HCT116 (cell line): ENCODE data around the gene CDKL1. TPM values are rescaled to one million over a fixed set of nuclear protein-coding genes. Genes with fewer than 3 reads are reported as not detected.

Experiments
- ATAC-seq: fragments of 200-7000 bp; cut with Tn5 transposase; 2 replicates; pipeline ENCODE4 v1.9.1; 2020; ENCODE audit warnings: mild to moderate bottlenecking, moderate library complexity
- BruUV-seq: library from RNA; stranded (reverse); fragments of 400-500 nt; replicated peaks from 2 replicates; lab custom pipeline; 2021; lab: Mats Ljungman, UMichigan
- CTCF ChIA-PET: fragments of 300-600 bp; sonication (Branson Sonifier 250); formaldehyde crosslinking; loops from one replicate; lab custom pipeline; 2021; ENCODE audit warnings: antibody characterized with exemption; lab: Charles Lee
- POLR2A ChIA-PET: fragments of 300-600, 350-600 bp; sonication (Branson Sonifier 250); formaldehyde crosslinking; loops from one replicate; lab custom pipeline; 2021; ENCODE audit warnings: antibody characterized with exemption; lab: Charles Lee
- RAD21 ChIA-PET, 2 experiments: fragments of 300-600 bp; sonication (Branson Sonifier 250); formaldehyde crosslinking; loops; one replicate each; lab custom pipeline; 2023; ENCODE audit warnings: low total read pairs in 2 of 2; ENCODE audit not compliant: uncharacterized antibody in 2 of 2, unreplicated experiment in 2 of 2, low non-redundant PET in 1 of 2; lab: Charles Lee
- DNase-seq: peaks from one replicate; pipeline ENCODE4 v3.0.0-alpha.2; 2010; ENCODE audit warnings: low read depth, low spot score
- H2AFZ ChIP-seq: fragments of 200-600 bp; shearing (Covaris generic), sonication (generic); 2 replicates; pipeline ENCODE4 v1.6.1; 2017; ENCODE audit warnings: low read depth, mixed run types, mixed read lengths, antibody characterized with exemption, low read length; ENCODE audit not compliant: poor library complexity, severe bottlenecking
- H3K27ac ChIP-seq: 2 replicates; pipeline ENCODE4 v1.5.1; 2012; ENCODE audit warnings: low read depth, low read length
- H3K27me3 ChIP-seq: fragments of 200-600 bp; sonication (generic); 2 replicates; pipeline ENCODE4 v1.6.1; 2016; ENCODE audit warnings: mixed run types, low read length, mixed read lengths; ENCODE audit not compliant: insufficient read depth
- H3K36me3 ChIP-seq, 2 experiments: fragments of 200-500 bp in 1 of 2; fragments of 200-600 bp in 1 of 2; sonication (Bioruptor generic) in 1 of 2; sonication (generic) in 1 of 2; 2 replicates each; pipeline versions ENCODE4 v1.5.1 to v1.6.1; 2014 to 2016; ENCODE audit warnings: low read length in 2 of 2, inconsistent platforms in 1 of 2, mixed read lengths in 1 of 2, mixed run types in 1 of 2; ENCODE audit not compliant: insufficient read depth in 2 of 2, control insufficient read depth in 1 of 2
- H3K4me1 ChIP-seq, 2 experiments: fragments of 200-600 bp in 1 of 2; sonication (generic) in 1 of 2; 2 replicates each; pipeline versions ENCODE4 v1.5.1 to v1.6.1; 2012 to 2017; ENCODE audit warnings: low read length in 2 of 2, inconsistent platforms in 1 of 2, mild to moderate bottlenecking in 1 of 2, mixed read lengths in 1 of 2, mixed run types in 1 of 2, moderate library complexity in 1 of 2; ENCODE audit not compliant: insufficient read depth in 2 of 2, control insufficient read depth in 1 of 2
- H3K4me2 ChIP-seq: fragments of 200-600 bp; sonication (generic); 2 replicates; pipeline ENCODE4 v1.6.1; 2017; ENCODE audit warnings: mixed run types, low read length, mixed read lengths
- H3K4me3 ChIP-seq, 2 experiments: fragments of 200-600 bp in 1 of 2; sonication (generic) in 1 of 2; replicated peaks in 1 of 2; 2 replicates each; pipeline ENCODE4 v1.5.1; 2011 to 2016; ENCODE audit warnings: low read length in 2 of 2, control low read depth in 1 of 2, low read depth in 1 of 2, mild to moderate bottlenecking in 1 of 2, mixed read lengths in 1 of 2, mixed run types in 1 of 2
- H3K79me2 ChIP-seq: fragments of 200-600 bp; sonication (generic); 2 replicates; pipeline ENCODE4 v1.6.1; 2017; ENCODE audit warnings: mild to moderate bottlenecking, mixed run types, low read length, moderate library complexity, mixed read lengths; ENCODE audit not compliant: insufficient read depth
- H3K9ac ChIP-seq: fragments of 200-600 bp; sonication (generic); 2 replicates; pipeline ENCODE4 v1.6.1; 2016; ENCODE audit warnings: low read length, mixed read lengths
- H3K9me2 ChIP-seq: fragments of 200-600 bp; sonication (generic), shearing (Covaris generic); 2 replicates; pipeline ENCODE4 v1.6.1; 2017; ENCODE audit warnings: mixed run types, mild to moderate bottlenecking, moderate library complexity; ENCODE audit not compliant: insufficient read depth
- H3K9me3 ChIP-seq, 2 experiments: fragments of 200-500 bp in 1 of 2; fragments of 200-600 bp in 1 of 2; sonication (Bioruptor generic) in 1 of 2; sonication (generic) in 1 of 2; 2 replicates each; pipeline ENCODE4 v1.6.1; 2014 to 2017; ENCODE audit warnings: low read length in 2 of 2, mixed read lengths in 2 of 2, inconsistent platforms in 1 of 2, low read depth in 1 of 2, mild to moderate bottlenecking in 1 of 2, mixed run types in 1 of 2, moderate library complexity in 1 of 2; ENCODE audit not compliant: control insufficient read depth in 1 of 2, insufficient read depth in 1 of 2
- H4K20me1 ChIP-seq: fragments of 200-600 bp; sonication (generic), shearing (Covaris generic); 2 replicates; pipeline ENCODE4 v1.6.1; 2017; ENCODE audit warnings: mixed run types, mild to moderate bottlenecking, moderate library complexity; ENCODE audit not compliant: insufficient read depth
- CTCF ChIP-seq, 3 experiments: fragments of 200-600 bp in 1 of 3; sonication (generic) in 1 of 3; IDR thresholded peaks in 2 of 3; conservative IDR thresholded peaks in 1 of 3; 2 replicates each; pipeline ENCODE4 v1.5.1; 2012 to 2017; ENCODE audit warnings: low read depth in 2 of 3, low read length in 2 of 3, antibody characterized with exemption in 1 of 3, borderline replicate concordance in 1 of 3, control low read depth in 1 of 3, mild to moderate bottlenecking in 1 of 3, mixed read lengths in 1 of 3, mixed run types in 1 of 3, moderate library complexity in 1 of 3; ENCODE audit not compliant: insufficient read depth in 1 of 3
- EZH2phosphoT487 ChIP-seq: fragments of 200-600 bp; IDR thresholded peaks from 2 replicates; pipeline ENCODE4 v1.6.1; 2018; ENCODE audit warnings: antibody characterized with exemption, borderline replicate concordance
- POLR2AphosphoS5 ChIP-seq: IDR thresholded peaks from 2 replicates; pipeline ENCODE4 v1.6.1; 2011; ENCODE audit warnings: mild to moderate bottlenecking, low read depth, low read length, moderate library complexity
- SIN3A ChIP-seq: IDR thresholded peaks from 2 replicates; pipeline ENCODE4 v1.6.1; 2012; ENCODE audit warnings: low read depth
- ZBTB33 ChIP-seq: IDR thresholded peaks from 2 replicates; pipeline ENCODE4 v1.6.1; 2011; ENCODE audit warnings: mild to moderate bottlenecking, low read length, moderate library complexity; ENCODE audit not compliant: insufficient replicate concordance; ENCODE audit errors: extremely low read depth
- ZFX ChIP-seq: fragments of 450-650 bp; IDR thresholded peaks from 2 replicates; pipeline ENCODE4 v1.6.1; 2017
- intact Hi-C: fragments of 100-400 bp; cut with micrococcal nuclease; formaldehyde crosslinking; loops from 2 replicates; pipeline ENCODE4 v1.10.0; 2022
- total RNA-seq: library from RNA; stranded (reverse); gene quantifications from one replicate; pipeline ENCODE4 v1.2.1, GENCODE V29; 2021; ENCODE audit not compliant: unreplicated experiment

The CDKL1 gene
- total RNA-seq, 1 experiment from 2014 or later, result 7.1 TPM

GRCh38 chr14:50417853-50418252 is 21.2 kb upstream of the CDKL1 start (continued):
- TF ChIP-seq CTCF (IDR thresholded peaks at IDR 0.05 in 2 of 3, conservative IDR thresholded peaks at IDR 0.05 in 1 of 3; ENCODE audit: borderline replicate concordance in 1 of 3, insufficient read depth in 1 of 3, low read depth in 2 of 3, low read length in 2 of 3) (no peak), EZH2phosphoT487 (no peak), SIN3A (no peak), ZFX (no peak)
- TF ChIP-seq, all 23 proteins: peak for 0

- H3K27me3 ChIP-seq, result no peaks in the 10 kb centered on the region
- H3K27ac ChIP-seq, result no peak overlapping the region
- H3K36me3 ChIP-seq, result no peaks in the 10 kb centered on the region
- H2AFZ ChIP-seq, result no peak overlapping the region
- H3K9me2 ChIP-seq, result no peaks in the 10 kb centered on the region
- ATAC-seq (no peak), DNase-seq (no peak)
- no peaks in the 10 kb centered on the region for H3K4me1 ChIP-seq
- H3K9ac ChIP-seq, result no peak overlapping the region
- no peaks in the 10 kb centered on the region for H4K20me1 ChIP-seq
- no peak for TF ChIP-seq ZFX
- TF ChIP-seq POLR2AphosphoS5, result no peak
- no peak for TF ChIP-seq ZBTB33
- H3K79me2 ChIP-seq, result no peaks in the 10 kb centered on the region
- intact Hi-C loops, result no loop called here
- H3K4me2 ChIP-seq, result no peak overlapping the region
- ChIA-PET CTCF (no interaction called here), POLR2A (no interaction called here), RAD21 (no interaction called here)
- BruUV-seq, result no TSS peak
- no peaks in the 10 kb centered on the region for H3K9me3 ChIP-seq
- H3K4me3 ChIP-seq, result no peak overlapping the region
These were observed 14.2 kb upstream of the CDKL1 start for GRCh38 chr14:50410921-50411320.
